ENCODE data around the gene AAGAB. TPM values are rescaled to one million over a fixed set of nuclear protein-coding genes. Genes with fewer than 3 reads are reported as not detected.

The AAGAB gene
- polyA plus RNA-seq, 1 donor from 2014 or later: 114 TPM

GRCh38 chr15:67185051-67185450, 69.4 kb downstream of the AAGAB start:
- no peaks in the 10 kb centered on the region for H3K36me3 ChIP-seq (ENCODE audit: insufficient read depth, low read length)
- H4K20me1 ChIP-seq (ENCODE audit: insufficient read depth): no peaks in the 10 kb centered on the region
- no peaks in the 10 kb centered on the region for H3F3A ChIP-seq (ENCODE audit: insufficient read depth, low read length, poor library complexity, severe bottlenecking)
- H3K9me2 ChIP-seq (ENCODE audit: insufficient read depth, low read length): no peaks in the 10 kb centered on the region
- TF ChIP-seq EP300 (conservative IDR thresholded peaks at IDR 0.05; ENCODE audit: poor library complexity, severe bottlenecking) (no peak), SMC3 (conservative IDR thresholded peaks at IDR 0.05; ENCODE audit: poor library complexity) (no peak), MXI1 (conservative IDR thresholded peaks at IDR 0.05; ENCODE audit: poor library complexity, severe bottlenecking) (no peak), EZH2 (IDR thresholded peaks at IDR 0.05; ENCODE audit: borderline replicate concordance, insufficient read depth, low read length, poor library complexity, severe bottlenecking) (no peak), CTCF (IDR thresholded peaks at IDR 0.05; ENCODE audit: poor library complexity, severe bottlenecking) (no peak), POLR2AphosphoS5 (IDR thresholded peaks at IDR 0.05) (no peak), TAF1 (IDR thresholded peaks at IDR 0.05; ENCODE audit: low read depth) (no peak), REST (IDR thresholded peaks at IDR 0.05; ENCODE audit: borderline replicate concordance) (no peak), RAD21 (conservative IDR thresholded peaks at IDR 0.05) (no peak)
- no peak overlapping the region for H3K9ac ChIP-seq (ENCODE audit: low read length)
- no peak overlapping the region for H3K4me2 ChIP-seq (ENCODE audit: low read length)
- H3K79me2 ChIP-seq (replicated peaks; ENCODE audit: insufficient read depth, low read length): no peaks in the 10 kb centered on the region
- no peak overlapping the region for H3K27ac ChIP-seq (ENCODE audit: low read length)
- no peak overlapping the region for H3K4me3 ChIP-seq (ENCODE audit: low read length)
- no peaks in the 10 kb centered on the region for H3K9me3 ChIP-seq (ENCODE audit: low read length)
- H3K27me3 ChIP-seq (ENCODE audit: insufficient read depth, low read depth, low read length): no peaks in the 10 kb centered on the region
- H2AFZ ChIP-seq (ENCODE audit: low read depth, low read length): no peak overlapping the region

- Histone ChIP-seq H3K9me2 (ENCODE audit: insufficient read depth, low read length) (no peaks in the 10 kb centered on the region), H3F3A (ENCODE audit: insufficient read depth, low read length, poor library complexity, severe bottlenecking) (no peaks in the 10 kb centered on the region), H3K4me3 (ENCODE audit: low read length) (no peak overlapping the region), H3K79me2 (replicated peaks; ENCODE audit: insufficient read depth, low read length) (no peaks in the 10 kb centered on the region), H4K20me1 (ENCODE audit: insufficient read depth) (no peaks in the 10 kb centered on the region), H3K9ac (ENCODE audit: low read length) (no peak overlapping the region), H3K36me3 (ENCODE audit: insufficient read depth, low read length) (no peaks in the 10 kb centered on the region), H3K9me3 (ENCODE audit: low read length) (no peaks in the 10 kb centered on the region), H3K4me2 (ENCODE audit: low read length) (no peak overlapping the region), H3K27me3 (ENCODE audit: insufficient read depth, low read depth, low read length) (no peaks in the 10 kb centered on the region), H3K27ac (ENCODE audit: low read length) (no peak overlapping the region), H2AFZ (ENCODE audit: low read depth, low read length) (no peak overlapping the region)
- no peak for TF ChIP-seq RAD21 (conservative IDR thresholded peaks at IDR 0.05)
- no peak for TF ChIP-seq MXI1 (conservative IDR thresholded peaks at IDR 0.05; ENCODE audit: poor library complexity, severe bottlenecking)
- no peak for TF ChIP-seq REST (IDR thresholded peaks at IDR 0.05; ENCODE audit: borderline replicate concordance)
- no peak for TF ChIP-seq EZH2 (IDR thresholded peaks at IDR 0.05; ENCODE audit: borderline replicate concordance, insufficient read depth, low read length, poor library complexity, severe bottlenecking)
- TF ChIP-seq TAF1 (IDR thresholded peaks at IDR 0.05; ENCODE audit: low read depth): no peak
- no peak for TF ChIP-seq POLR2AphosphoS5 (IDR thresholded peaks at IDR 0.05)
Observed at GRCh38 chr15:67184208-67184925, 70.1 kb downstream of the AAGAB start.

Data from neural cell (in vitro differentiated cells).